Neuron (in vitro differentiated cells): ENCODE measurements around the gene SLC6A19.
A peak's percentile ranks its signal among the peaks of the same experiment; 100 is the strongest.

Experiments
- H2AFZ ChIP-seq: one replicate; pipeline ENCODE4 v1.6.1; 2013; ENCODE audit warnings: low read depth, mild to moderate bottlenecking, inconsistent platforms, low read length, moderate library complexity
- H3K27me3 ChIP-seq: one replicate; pipeline ENCODE4 v1.6.1; 2013; ENCODE audit warnings: low read length; ENCODE audit not compliant: insufficient read depth
- H3K36me3 ChIP-seq: one replicate; pipeline ENCODE4 v1.6.1; 2013; ENCODE audit warnings: low read length; ENCODE audit not compliant: insufficient read depth
- H3K4me1 ChIP-seq: one replicate; pipeline ENCODE4 v1.6.1; 2013; ENCODE audit warnings: low read length; ENCODE audit not compliant: insufficient read depth
- H3K4me3 ChIP-seq: 2 replicates; pipeline ENCODE4 v1.5.1; 2013; ENCODE audit warnings: mild to moderate bottlenecking, low read length, moderate library complexity
- H3K9me3 ChIP-seq: one replicate; pipeline ENCODE4 v1.6.1; 2013; ENCODE audit warnings: low read length

SLC6A19 gene

GRCh38 chr5:1178529-1179382, 22.6 kb upstream of the SLC6A19 start:
- H3K36me3 ChIP-seq = no peaks in the 10 kb centered on the region
- no peaks in the 10 kb centered on the region for H3K27me3 ChIP-seq
- no peak overlapping the region for H3K4me3 ChIP-seq
- H3K4me1 ChIP-seq = peaks cover 13% of the 10 kb centered on the region
- no peak overlapping the region for H2AFZ ChIP-seq
- H3K9me3 ChIP-seq = no peaks in the 10 kb centered on the region

- Histone ChIP-seq H3K4me3 (no peak overlapping the region), H3K27me3 (no peaks in the 10 kb centered on the region), H3K4me1 (peaks cover 14% of the 10 kb centered on the region), H3K9me3 (no peaks in the 10 kb centered on the region), H2AFZ (no peak overlapping the region), H3K36me3 (no peaks in the 10 kb centered on the region)
These were observed 22.0 kb upstream of the SLC6A19 start for GRCh38 chr5:1179383-1179715.

DNA sequence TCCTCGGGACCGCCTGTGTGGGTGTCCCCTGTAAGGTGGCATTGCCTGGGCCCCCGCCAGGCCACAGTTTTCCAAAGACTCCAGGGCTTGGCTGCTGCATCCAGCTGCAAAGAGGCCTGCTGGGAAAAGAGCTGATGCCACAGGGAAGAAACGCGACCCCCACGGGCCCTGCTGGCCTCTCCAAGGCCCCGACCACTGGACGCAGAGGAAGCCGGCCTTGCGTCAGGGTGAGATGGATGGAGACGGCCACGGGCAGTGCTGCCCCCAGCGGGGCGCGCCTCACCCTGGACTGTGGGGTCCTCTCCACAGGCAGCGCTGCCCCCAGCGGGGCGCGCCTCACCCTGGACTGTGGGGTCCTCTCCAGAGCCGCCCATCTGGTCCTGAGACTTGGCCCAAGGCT, 21.3 kb upstream of the SLC6A19 start:
- H2AFZ ChIP-seq = no peak overlapping the region
- H3K9me3 ChIP-seq = no peaks in the 10 kb centered on the region
- H3K4me1 ChIP-seq = peaks cover 14% of the 10 kb centered on the region
- H3K4me3 ChIP-seq = no peak overlapping the region
- H3K36me3 ChIP-seq = no peaks in the 10 kb centered on the region
- no peaks in the 10 kb centered on the region for H3K27me3 ChIP-seq

DNA sequence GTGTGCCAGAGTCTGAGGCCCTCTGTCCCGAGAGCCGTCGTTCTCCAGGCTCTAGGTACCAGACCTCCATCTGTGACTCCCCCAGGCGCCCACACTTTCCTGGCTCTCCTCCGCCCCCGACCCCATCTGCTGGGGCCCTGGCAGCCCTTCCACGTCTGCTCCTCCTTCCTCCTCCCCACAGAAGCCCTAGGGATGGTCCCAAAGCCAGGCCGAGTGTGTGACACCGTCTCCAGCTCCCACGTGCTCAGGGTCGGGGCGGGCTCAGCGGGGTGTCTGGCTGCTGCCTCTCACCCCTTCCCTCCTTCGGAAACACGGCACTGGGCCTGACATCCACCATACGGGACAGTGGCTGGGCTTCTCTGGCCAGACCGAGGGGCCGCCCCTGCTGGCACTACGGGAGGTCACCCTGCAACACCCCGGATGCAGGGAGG, 20.5 kb upstream of the SLC6A19 start:
- Histone ChIP-seq H2AFZ (no peak overlapping the region), H3K9me3 (no peaks in the 10 kb centered on the region), H3K4me3 (no peak overlapping the region), H3K36me3 (no peaks in the 10 kb centered on the region), H3K27me3 (no peaks in the 10 kb centered on the region), H3K4me1 (peaks cover 18% of the 10 kb centered on the region)

DNA sequence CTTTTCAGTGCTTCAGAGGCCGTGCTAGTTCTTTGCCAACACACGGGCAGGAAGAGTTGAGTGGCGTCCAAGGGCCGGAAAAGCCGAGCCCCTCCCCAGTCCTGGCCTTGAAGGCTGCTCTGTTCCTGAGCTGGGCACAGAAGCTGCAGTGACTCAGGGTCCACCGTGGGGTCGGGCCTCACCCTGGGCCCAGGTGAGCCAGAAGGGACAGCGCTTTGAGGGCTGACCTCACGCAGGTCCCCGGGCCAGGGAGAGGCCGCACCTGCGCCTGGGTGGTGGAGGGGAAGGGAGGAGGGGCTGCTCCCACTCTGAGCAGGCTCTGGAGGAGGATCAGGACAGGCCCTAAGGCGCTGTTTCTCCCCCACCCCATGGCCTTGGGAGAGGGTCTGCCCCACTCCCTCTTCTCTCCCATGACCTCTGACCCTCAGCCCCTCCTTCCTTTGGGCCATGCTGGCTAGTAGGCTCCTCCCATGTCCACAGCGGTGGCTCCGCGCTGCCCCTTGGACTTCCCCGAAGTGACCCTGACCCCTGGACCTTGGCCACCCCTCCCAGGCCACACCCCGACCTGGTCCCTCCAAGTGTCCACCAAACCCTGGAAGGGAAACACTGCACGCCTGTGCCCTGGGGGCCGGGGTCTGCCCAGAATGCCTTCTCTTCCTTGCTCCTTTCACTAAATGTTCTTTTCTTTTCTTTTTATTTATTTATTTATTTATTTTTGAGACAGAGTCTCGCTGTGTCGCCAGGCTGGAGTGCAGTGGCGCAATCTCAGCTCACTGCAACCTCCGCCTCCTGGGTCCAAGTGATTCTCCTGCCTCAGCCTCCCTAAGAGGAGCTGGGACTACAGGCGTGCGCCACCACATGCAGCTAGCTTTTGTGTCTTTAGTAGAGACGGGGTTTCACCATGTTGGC, 19.7 kb upstream of the SLC6A19 start:
- H3K27me3 ChIP-seq = no peaks in the 10 kb centered on the region
- H3K4me3 ChIP-seq = no peak overlapping the region
- peaks cover 23% of the 10 kb centered on the region for H3K4me1 ChIP-seq
- H3K36me3 ChIP-seq = no peaks in the 10 kb centered on the region
- no peak overlapping the region for H2AFZ ChIP-seq
- H3K9me3 ChIP-seq = no peaks in the 10 kb centered on the region

DNA sequence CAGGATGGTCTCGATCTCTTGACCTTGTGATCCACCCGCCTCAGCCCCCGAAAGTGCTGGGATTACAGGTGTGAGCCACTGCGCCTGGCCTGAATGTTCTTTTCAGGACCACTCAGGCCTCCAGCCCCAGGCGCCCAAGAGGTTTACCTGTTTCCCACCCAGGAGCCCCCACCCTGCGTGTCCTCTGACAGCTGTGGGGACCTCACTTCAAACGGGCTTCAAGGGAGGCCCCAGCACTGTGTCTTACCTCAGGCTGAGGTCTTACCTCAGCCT, 19.1 kb upstream of the SLC6A19 start:
- Histone ChIP-seq H3K4me1 (peaks cover 23% of the 10 kb centered on the region), H3K4me3 (no peak overlapping the region), H3K27me3 (no peaks in the 10 kb centered on the region), H3K9me3 (no peaks in the 10 kb centered on the region), H2AFZ (no peak overlapping the region), H3K36me3 (no peaks in the 10 kb centered on the region)

DNA sequence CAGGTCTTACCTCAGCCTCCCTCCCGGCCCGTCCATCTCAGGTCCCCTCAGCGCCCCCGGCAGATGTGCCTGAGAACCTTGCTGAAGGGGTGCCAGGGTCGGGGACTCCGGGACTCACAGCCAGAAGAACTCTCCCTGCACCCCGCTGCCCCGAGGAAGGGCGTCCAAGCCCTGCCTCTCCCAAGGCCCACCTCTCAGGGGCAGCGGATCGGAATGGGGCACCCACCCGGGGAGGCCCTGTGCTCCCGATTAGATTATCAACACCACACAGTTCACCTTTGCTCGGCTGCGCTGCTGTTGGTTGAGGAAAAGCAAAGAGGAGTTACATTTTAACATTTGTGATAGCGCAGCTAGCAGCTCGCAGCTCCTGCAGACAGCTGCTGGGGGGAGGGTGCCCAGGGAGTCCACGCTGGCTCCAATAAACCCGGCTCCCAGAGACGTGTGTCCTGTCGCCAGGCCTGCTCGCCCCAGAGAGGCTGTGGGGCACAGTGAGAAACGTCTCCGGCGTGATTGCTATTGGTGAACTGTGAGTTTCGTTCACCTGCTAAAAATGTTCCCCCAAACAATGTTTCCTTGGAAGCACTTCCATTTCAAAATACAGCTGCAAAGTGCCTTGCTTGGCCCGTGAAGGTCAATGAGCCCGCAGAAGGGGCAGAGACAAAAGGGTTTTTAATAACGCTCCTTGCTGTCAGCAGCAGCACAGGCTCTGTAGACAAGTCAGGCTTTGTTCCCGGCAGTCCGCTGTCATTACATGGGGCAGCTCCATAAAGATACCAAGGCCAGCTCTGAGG, 18.6 kb upstream of the SLC6A19 start:
- Histone ChIP-seq H3K4me3 (no peak overlapping the region), H2AFZ (peak overlapping the region; percentile 20), H3K9me3 (no peaks in the 10 kb centered on the region), H3K27me3 (no peaks in the 10 kb centered on the region), H3K36me3 (no peaks in the 10 kb centered on the region), H3K4me1 (peaks cover 23% of the 10 kb centered on the region)

GRCh38 chr5:1183424-1184162, 17.8 kb upstream of the SLC6A19 start:
- Histone ChIP-seq H2AFZ (peak overlapping the region; percentile 20), H3K36me3 (no peaks in the 10 kb centered on the region), H3K4me3 (no peak overlapping the region), H3K27me3 (no peaks in the 10 kb centered on the region), H3K4me1 (peaks cover 23% of the 10 kb centered on the region), H3K9me3 (no peaks in the 10 kb centered on the region)

DNA sequence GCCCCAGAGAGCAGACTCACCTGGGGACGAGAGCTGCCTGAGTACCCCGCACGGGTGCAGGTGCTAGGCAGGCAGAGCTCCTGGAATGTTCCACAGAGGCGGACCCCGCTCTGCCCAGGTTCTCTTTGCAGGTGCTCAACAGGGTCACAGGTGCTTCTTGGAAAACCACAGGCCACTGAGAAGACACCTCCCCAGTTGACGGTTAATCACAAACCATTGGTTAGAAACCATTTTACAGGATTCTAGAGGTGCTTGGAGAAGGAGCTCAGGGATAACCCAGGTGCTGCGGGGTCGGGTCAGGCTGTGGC, 17.3 kb upstream of the SLC6A19 start:
- peaks cover 23% of the 10 kb centered on the region for H3K4me1 ChIP-seq
- no peaks in the 10 kb centered on the region for H3K27me3 ChIP-seq
- H3K36me3 ChIP-seq = no peaks in the 10 kb centered on the region
- no peak overlapping the region for H2AFZ ChIP-seq
- H3K4me3 ChIP-seq = no peak overlapping the region
- no peaks in the 10 kb centered on the region for H3K9me3 ChIP-seq

- no peaks in the 10 kb centered on the region for H3K27me3 ChIP-seq
These were observed 16.9 kb upstream of the SLC6A19 start for GRCh38 chr5:1184481-1184880.

DNA sequence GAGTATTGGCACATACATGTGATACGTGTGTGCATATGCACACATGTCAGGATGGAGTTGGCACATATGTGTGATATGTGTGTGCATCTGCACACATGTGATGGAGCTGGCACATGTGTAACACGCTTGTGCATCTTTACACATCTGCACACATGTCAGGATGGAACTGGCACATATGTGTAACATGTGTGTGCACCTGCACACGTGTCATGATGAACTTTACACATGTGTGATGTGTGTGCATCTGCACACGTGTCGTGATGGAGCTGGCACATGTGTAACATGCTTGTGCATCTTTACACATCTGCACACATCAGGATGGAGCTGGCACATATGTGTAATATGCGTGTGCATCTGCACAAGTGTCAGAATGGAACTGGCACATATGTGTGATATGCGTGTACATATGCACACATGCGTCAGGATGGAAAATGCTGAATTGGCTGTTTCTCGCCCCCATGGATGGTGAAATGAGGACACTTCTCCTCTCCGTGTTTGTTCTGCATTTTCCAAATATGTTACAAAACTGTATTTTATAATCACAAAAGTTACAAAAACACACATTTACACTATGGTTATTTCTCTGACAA, 16.3 kb upstream of the SLC6A19 start:
- H3K4me1 ChIP-seq = peaks cover 23% of the 10 kb centered on the region
- no peaks in the 10 kb centered on the region for H3K36me3 ChIP-seq
- H3K9me3 ChIP-seq = no peaks in the 10 kb centered on the region
- no peak overlapping the region for H2AFZ ChIP-seq
- H3K4me3 ChIP-seq = no peak overlapping the region
- H3K27me3 ChIP-seq = no peaks in the 10 kb centered on the region

More at GRCh38 chr5:1184481-1184880, 16.9 kb upstream of the SLC6A19 start:
- Histone ChIP-seq H3K9me3 (no peaks in the 10 kb centered on the region), H3K4me3 (no peak overlapping the region), H3K36me3 (no peaks in the 10 kb centered on the region), H3K4me1 (peaks cover 23% of the 10 kb centered on the region), H2AFZ (no peak overlapping the region)

GRCh38 chr5:1185629-1186350, 15.6 kb upstream of the SLC6A19 start:
- Histone ChIP-seq H3K4me1 (peaks cover 23% of the 10 kb centered on the region), H2AFZ (no peak overlapping the region), H3K27me3 (no peaks in the 10 kb centered on the region), H3K9me3 (no peaks in the 10 kb centered on the region), H3K4me3 (no peak overlapping the region), H3K36me3 (no peaks in the 10 kb centered on the region)
